Skin epidermis (tissue), 12 donors: Measurements from ENCODE around the gene SLC39A7.

ENCODE experiments used
- H3K27ac ChIP-seq, 21 experiments: fragments of 200-600 bp; sonication (generic) in 11 of 21; one replicate each; pipeline ENCODE4 v1.5.0; 2020; ENCODE audit warnings: mild to moderate bottlenecking in 3 of 21, inconsistent platforms in 2 of 21, moderate library complexity in 2 of 21
- H3K4me3 ChIP-seq, 7 experiments: fragments of 200-600 bp; sonication (generic) in 2 of 7; one replicate each; pipeline ENCODE4 v1.5.0; 2020; ENCODE audit warnings: inconsistent platforms in 2 of 7, mild to moderate bottlenecking in 2 of 7, moderate library complexity in 1 of 7

The SLC39A7 gene

GRCh38 chr6:33202799-33203198 is 2.1 kb downstream of the SLC39A7 start:
- H3K27ac ChIP-seq, result peak overlapping the region in 3 of 21 experiments; percentile 2 to 23 (median 6)

GRCh38 chr6:33203443-33204164 is 2.9 kb downstream of the SLC39A7 start:
- Histone ChIP-seq H3K27ac (peak overlapping the region in 3 of 21 experiments; percentile 5 to 90 (median 78)), H3K4me3 (no peak overlapping the region)

More at GRCh38 chr6:33202799-33203198, 2.1 kb downstream of the SLC39A7 start:
- H3K4me3 ChIP-seq, result no peak overlapping the region

- Histone ChIP-seq H3K27ac (peak overlapping the region in 8 of 21 experiments; percentile 5 to 90 (median 78)), H3K4me3 (peak overlapping the region in 4 of 7 experiments; percentile 47 to 74 (median 61))
Observed at GRCh38 chr6:33204165-33204414, 3.4 kb downstream of the SLC39A7 start.

- Histone ChIP-seq H3K27ac (peak within 1 kb of the TSS; percentile 50 to 94 (median 79)), H3K4me3 (peak within 1 kb of the TSS; percentile 47 to 74 (median 61))
Observed at GRCh38 chr6:33204415-33205190, 3.9 kb downstream of the SLC39A7 start, which contains the start of gene HSD17B8. Gene HSD17B8, plus strand, starts transcription at chr6:33204655. Its CDS starts 14 bp downstream, at chr6:33204669.

GRCh38 chr6:33205191-33206026 is 4.7 kb downstream of the SLC39A7 start:
- peak overlapping the region in 19 of 21 experiments; percentile 50 to 94 (median 81) for H3K27ac ChIP-seq

GRCh38 chr6:33206027-33206863 is 5.6 kb downstream of the SLC39A7 start:
- peak overlapping the region in 6 of 21 experiments; percentile 0 to 98 (median 10) for H3K27ac ChIP-seq
- no peak overlapping the region for H3K4me3 ChIP-seq

More at GRCh38 chr6:33205191-33206026, 4.7 kb downstream of the SLC39A7 start:
- peak overlapping the region; percentile 47 to 74 (median 61) for H3K4me3 ChIP-seq

GRCh38 chr6:33206864-33207551 is 6.3 kb downstream of the SLC39A7 start:
- peak overlapping the region in 6 of 7 experiments; percentile 53 to 90 (median 71) for H3K4me3 ChIP-seq
- peak overlapping the region in 17 of 21 experiments; percentile 85 to 99 (median 95) for H3K27ac ChIP-seq

GRCh38 chr6:33207552-33208090 is 7.0 kb downstream of the SLC39A7 start:
- Histone ChIP-seq H3K4me3 (peak overlapping the region; percentile 53 to 90 (median 68)), H3K27ac (peak overlapping the region; percentile 85 to 99 (median 95))

- H3K4me3 ChIP-seq, result peak within 1 kb of the TSS; percentile 53 to 90 (median 68)
- H3K27ac ChIP-seq, result peak within 1 kb of the TSS; percentile 85 to 99 (median 95)
Observed at GRCh38 chr6:33208091-33208967, 7.7 kb downstream of the SLC39A7 start, which contains the start of gene RING1. Gene RING1, plus strand, starts transcription at chr6:33208500. Its CDS starts 323 bp downstream, at chr6:33208823.

GRCh38 chr6:33209856-33210255 is 9.2 kb downstream of the SLC39A7 start:
- no peak overlapping the region for H3K27ac ChIP-seq
- H3K4me3 ChIP-seq, result no peak overlapping the region

GRCh38 chr6:33211136-33211535 is 10.5 kb downstream of the SLC39A7 start:
- Histone ChIP-seq H3K4me3 (no peak overlapping the region), H3K27ac (no peak overlapping the region)

GRCh38 chr6:33211666-33212422 is 11.2 kb downstream of the SLC39A7 start:
- H3K27ac ChIP-seq, result no peak overlapping the region
- H3K4me3 ChIP-seq, result no peak overlapping the region

GRCh38 chr6:33212857-33213165 is 12.1 kb downstream of the SLC39A7 start:
- Histone ChIP-seq H3K27ac (peak overlapping the region in 9 of 21 experiments; percentile 1 to 72 (median 45)), H3K4me3 (peak overlapping the region; percentile 18 to 43 (median 32))

GRCh38 chr6:33213166-33213988 is 12.7 kb downstream of the SLC39A7 start:
- peak overlapping the region in 10 of 21 experiments; percentile 1 to 72 (median 42) for H3K27ac ChIP-seq
- peak overlapping the region; percentile 18 to 43 (median 32) for H3K4me3 ChIP-seq

- Histone ChIP-seq H3K4me3 (peak overlapping the region in 3 of 7 experiments; percentile 32 to 43 (median 39)), H3K27ac (peak overlapping the region in 4 of 21 experiments; percentile 3 to 72 (median 39))
Observed at GRCh38 chr6:33213989-33214335, 13.3 kb downstream of the SLC39A7 start.
